Measurements from ENCODE around the gene PRRC2B.
"Not testable (repeated sequence)": the region's sequence is repeated elsewhere in the genome, so short reads cannot be mapped to it uniquely, and the experiment has no call there.

The PRRC2B gene

GRCh38 chr9:131387394-131387793 lies 6.5 kb upstream of the PRRC2B start:
- no peak for DNase-seq

DNA sequence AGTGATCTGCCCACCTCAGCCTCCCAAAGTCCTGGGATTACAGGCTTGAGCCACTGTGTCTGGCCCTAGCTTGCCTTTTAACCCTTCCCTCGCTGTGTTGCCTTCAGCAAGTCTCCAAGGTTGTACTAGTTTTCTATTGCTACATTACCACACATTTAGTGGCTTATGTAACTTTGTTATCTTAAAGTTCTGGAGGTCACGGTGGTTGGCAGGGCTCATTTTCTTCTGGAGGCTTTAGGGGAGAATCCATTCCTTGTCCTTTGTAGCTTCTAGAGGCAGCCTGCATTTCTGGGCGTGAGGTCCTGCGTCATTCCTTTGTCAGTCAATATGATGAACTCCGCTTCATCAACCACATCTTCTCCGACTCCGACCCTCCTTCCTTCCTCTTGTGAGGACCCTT lies 2.9 kb upstream of the PRRC2B start:
- DNase-seq, result no peak

DNA sequence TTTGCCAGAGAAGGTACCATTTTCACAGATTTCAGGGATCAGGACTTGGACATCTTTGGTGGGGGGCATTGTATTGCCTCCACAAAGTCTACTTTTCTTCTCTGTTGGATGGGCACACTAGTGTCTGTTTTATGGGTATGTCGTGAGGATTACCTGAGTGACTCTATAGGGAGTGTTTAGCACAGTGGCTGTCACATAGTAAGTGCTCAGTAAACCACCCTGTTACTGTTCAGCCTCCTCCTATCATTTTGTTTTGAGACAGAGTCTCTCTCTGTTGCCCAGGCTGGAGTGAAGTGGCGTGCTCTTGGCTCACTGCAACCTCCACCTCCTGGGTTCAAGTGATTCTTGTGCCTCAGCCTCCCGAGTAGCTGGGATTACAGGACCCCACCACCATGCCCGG lies 2.4 kb upstream of the PRRC2B start:
- no peak for DNase-seq

GRCh38 chr9:131394464-131395156 lies 724 bp downstream of the PRRC2B start:
- peak; percentile 38 for DNase-seq

DNA sequence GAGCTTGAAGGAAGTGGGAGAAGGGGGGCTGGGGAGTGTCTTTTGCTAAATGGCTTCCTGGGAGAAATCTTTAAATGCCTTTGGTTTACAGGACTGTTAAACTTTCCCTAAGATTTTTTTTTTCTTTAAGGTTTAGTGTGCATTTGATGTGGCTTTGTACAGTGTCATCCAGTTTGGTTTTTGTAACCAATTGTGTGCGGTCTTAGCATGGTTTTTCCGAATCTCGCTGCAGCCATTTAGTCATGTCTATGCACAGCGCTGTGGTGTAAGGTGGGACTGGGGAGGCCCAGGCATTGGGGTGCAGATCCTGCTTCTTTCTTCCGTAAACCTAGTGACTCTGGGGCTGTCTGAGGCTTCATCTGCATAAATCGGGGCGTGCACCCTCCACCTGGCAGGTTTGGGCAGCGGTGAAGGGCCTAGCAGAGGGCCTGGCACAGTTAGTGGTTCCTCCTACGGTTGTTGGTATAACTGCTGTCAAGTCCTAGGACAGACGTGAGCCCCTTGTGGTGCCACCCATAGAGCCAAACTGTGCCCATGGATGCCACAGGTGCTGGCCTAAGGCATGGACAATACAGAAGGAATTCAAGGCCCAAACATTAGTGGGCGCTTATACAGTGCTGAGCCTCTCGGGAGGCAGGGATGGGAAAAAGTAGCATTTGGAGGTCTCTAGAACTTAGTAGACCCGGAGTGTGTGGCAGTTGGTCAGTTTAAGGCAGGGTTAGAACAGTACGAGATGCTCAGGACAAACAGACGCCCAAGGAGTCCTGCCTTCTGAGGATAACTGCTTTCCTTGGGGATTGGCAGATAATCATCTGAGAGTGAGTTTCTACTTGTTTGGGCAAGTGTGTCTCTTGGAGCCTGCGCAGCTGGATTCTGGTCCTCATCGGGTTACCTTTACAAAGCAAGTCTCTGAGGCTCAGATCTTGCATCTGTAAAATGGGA lies 1.5 kb downstream of the PRRC2B start:
- DNase-seq, result peak; percentile 25

DNA sequence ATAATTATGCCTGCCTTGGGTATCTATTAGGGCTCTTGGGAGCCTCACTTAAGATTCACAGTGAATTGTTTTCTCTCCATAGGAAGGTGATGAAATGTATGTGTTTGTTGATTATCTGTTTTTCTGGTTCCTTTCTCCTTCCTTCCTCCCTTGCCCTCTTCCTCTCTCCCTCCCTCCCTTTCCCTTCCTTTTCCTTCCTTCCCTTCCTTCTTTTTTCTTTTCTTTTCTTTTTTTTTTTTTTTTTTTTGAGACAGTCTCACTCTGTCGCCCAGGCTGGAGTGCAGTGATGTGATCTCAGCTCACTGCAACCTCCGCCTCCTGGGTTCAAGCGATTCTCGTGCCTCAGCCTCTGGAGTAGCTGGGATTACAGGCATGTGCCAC lies 2.2 kb downstream of the PRRC2B start:
- DNase-seq, result not testable (repeated sequence)

- no peak for DNase-seq
Measured at GRCh38 chr9:131396626-131397025, 2.7 kb downstream of the PRRC2B start.

GRCh38 chr9:131397100-131397790 lies 3.4 kb downstream of the PRRC2B start:
- DNase-seq, result peak; percentile 48

GRCh38 chr9:131398204-131398603 lies 4.3 kb downstream of the PRRC2B start:
- no peak for DNase-seq

DNA sequence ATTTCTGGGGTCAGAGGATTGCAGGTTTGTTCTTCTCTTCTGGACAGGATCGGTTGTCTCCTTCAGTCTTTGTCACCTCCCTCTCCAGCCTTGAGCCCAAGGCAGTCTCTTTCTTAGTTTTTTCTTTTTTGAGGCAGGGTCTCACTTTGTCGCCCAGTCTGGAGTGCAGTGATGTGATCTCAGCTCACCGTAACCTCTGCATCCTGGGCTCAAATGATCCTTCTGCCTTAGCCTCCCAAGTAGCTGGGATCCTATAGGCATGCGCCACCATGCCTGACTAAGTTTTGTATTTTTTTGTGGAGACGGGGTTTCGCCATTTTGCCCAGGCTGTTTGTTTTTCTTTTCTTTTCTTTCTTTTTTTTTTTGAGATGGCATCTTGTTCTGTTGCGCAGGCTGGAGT lies 6.1 kb downstream of the PRRC2B start:
- peak; percentile 25 for DNase-seq

GRCh38 chr9:131400627-131401026 lies 6.7 kb downstream of the PRRC2B start:
- DNase-seq, result no peak

DNA sequence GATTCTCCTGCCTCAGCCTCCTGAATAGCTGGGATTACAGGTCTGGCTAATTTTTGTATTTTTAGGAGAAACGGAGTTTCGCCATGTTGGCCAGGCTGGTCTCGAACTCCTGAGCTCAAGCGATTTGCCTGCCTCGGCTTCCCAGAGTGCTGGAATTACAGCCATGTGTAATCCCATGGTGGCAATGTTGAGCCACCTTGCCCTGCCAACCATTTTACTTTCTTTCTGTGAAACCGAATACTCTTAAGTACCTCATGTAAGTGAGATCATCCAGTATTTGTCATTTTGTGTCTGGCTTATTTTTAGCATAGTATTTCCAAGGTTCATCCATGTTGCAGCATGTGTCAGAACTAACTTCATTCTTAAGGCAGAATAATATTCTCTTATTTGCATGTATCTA lies 8.2 kb downstream of the PRRC2B start:
- peak; percentile 59 for DNase-seq

- peak; percentile 89 for DNase-seq
Measured at GRCh38 chr9:131402738-131403492, 9.0 kb downstream of the PRRC2B start.

DNA sequence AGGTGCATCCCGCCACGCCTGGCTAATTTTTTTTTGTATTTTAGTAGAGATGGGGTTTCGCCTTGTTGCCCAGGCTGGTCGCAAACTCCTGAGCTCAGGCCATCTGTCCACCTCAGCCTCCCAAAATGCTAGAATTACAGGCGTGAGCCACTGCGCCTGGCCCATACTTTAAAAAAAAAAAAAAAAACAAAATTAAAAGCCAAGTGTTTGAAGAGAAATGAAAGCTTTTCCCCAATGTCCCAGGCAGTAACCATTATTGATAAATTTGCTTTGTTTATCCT lies 9.5 kb downstream of the PRRC2B start:
- no peak for DNase-seq

DNA sequence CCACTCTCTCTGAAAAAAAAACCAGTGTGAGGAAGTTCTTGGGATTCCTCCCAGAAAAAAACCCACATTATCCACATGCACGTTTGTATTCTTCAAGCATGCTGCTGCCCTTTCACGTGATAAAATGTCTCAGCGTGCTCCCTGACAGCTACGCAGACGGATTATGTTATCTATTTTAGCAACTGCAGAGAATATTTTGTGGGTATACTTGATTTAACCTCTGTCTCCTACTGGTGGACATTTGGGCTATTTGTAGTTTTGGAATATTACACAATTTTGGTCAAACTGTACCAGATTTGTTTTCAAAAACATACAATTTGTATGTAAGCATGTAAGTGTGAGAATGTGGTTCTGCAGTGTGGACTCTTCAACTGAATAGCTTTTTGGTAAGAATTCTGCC lies 10.7 kb downstream of the PRRC2B start:
- DNase-seq, result no peak

- no peak for DNase-seq
Measured at GRCh38 chr9:131404987-131405386, 11.1 kb downstream of the PRRC2B start.

- peak; percentile 67 for DNase-seq
Measured at GRCh38 chr9:131405428-131405827, 11.5 kb downstream of the PRRC2B start.

DNA sequence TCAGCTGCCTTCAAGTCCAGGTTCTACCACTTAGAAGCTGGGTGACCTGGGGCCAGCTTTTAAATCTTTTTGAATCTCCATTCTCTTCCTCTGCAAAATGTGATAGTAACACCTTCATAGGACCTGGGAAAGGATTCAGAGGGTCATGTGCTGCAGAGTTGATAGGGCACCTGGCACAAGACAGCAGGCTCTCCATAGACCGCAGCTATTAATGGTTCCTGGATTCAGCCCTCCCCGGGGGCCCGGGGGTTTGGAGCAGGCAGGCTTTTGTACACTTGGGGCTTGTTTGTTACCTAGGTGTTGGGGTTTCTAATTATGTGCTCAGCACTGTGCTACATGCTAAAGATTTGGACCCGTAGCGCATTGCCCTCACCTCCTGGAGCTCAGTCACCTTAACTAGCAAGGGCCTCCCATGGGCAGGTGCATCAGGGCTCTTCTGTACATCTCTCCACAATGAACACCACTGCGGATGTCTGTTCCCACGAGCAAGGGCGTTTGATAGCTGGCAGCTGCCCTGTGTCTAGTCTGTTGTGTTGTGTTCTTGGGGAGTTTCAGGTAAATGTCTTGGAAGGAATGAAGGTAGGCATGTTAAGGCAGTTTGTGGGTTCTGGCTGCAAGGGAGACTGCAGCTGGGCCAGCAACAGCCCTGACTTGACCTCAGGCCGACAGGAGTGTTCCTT lies 12.1 kb downstream of the PRRC2B start:
- DNase-seq, result no peak

GRCh38 chr9:131406563-131407436 lies 12.9 kb downstream of the PRRC2B start:
- no peak for DNase-seq

- DNase-seq, result no peak
Measured at GRCh38 chr9:131407717-131408195, 13.9 kb downstream of the PRRC2B start.

DNA sequence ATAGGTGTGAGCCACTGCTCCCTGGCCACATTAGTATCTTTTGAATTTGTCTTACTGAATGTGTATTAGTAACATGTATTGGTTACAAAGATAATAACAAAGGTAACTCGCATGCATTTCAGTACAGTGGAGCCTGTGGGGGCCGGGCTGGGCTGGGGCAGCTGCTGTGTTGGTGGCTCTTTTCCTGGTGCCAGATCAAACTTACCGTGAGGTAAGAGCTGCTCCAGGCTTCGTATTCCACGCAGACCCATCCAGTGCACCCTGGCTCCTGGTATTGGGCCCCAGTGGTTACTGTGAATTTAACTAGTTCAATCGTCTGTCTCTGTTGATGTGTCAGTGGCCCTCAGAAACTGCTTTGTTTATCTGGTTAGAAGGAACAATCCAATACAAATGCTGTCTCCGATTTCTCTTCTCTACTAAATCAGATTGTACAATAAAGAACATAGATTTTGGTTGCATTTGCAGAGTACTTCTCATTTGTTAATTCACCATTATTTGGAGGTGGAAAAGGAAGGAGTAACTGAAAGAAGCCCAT lies 15.6 kb downstream of the PRRC2B start:
- no peak for DNase-seq

All from EL (cell line).